Measurements from ENCODE around the gene ADARB1. TPM values are rescaled to one million over a fixed set of nuclear protein-coding genes. Genes with fewer than 3 reads are reported as not detected.

The ADARB1 gene
- total RNA-seq, 1 donor from 2014 or later: 9.7 TPM

- DNase-seq (ENCODE audit: low read depth): no peak
Measured at GRCh38 chr21:45265721-45266517, 191.5 kb downstream of the ADARB1 start.

- no peak for DNase-seq (ENCODE audit: low read depth)
Measured at GRCh38 chr21:45266518-45267389, 192.4 kb downstream of the ADARB1 start.

GRCh38 chr21:45267390-45267760 is 193.0 kb downstream of the ADARB1 start:
- no peak for DNase-seq (ENCODE audit: low read depth)

- no peak for DNase-seq (ENCODE audit: low read depth)
Measured at GRCh38 chr21:45269861-45270260, 195.5 kb downstream of the ADARB1 start.

GRCh38 chr21:45270306-45270821 is 196.0 kb downstream of the ADARB1 start:
- no peak for DNase-seq (ENCODE audit: low read depth)

Other genes with a start within 250 kb of the ADARB1 start
- 617 and 707 TPM in 2 replicates for gene PTTG1IP, start 200.9 kb upstream of the ADARB1 start, total RNA-seq
- gene ITGB2, start 153.7 kb upstream of the ADARB1 start, total RNA-seq: 6.1 and 8.8 TPM in 2 replicates
- 23.0 and 24.1 TPM in 2 replicates for gene SLX9, start 134.6 kb upstream of the ADARB1 start, total RNA-seq
- gene POFUT2, start 213.3 kb downstream of the ADARB1 start, total RNA-seq: 24.3 and 35.5 TPM in 2 replicates